Mesodermal cell (in vitro differentiated cells): Measurements from ENCODE around the gene FAM72B.
A peak's percentile ranks its signal among the peaks of the same experiment; 100 is the strongest.
"Not testable (repeated sequence)": the region's sequence is repeated elsewhere in the genome, so short reads cannot be mapped to it uniquely, and the experiment has no call there.

Experiments used
- H3K27ac ChIP-seq: 2 replicates; pipeline ENCODE4 v1.7.0; 2013; ENCODE audit warnings: mild to moderate bottlenecking, low read depth, low read length, moderate library complexity; ENCODE audit not compliant: severe bottlenecking
- H3K36me3 ChIP-seq: 2 replicates; pipeline ENCODE4 v1.7.1; 2013; ENCODE audit warnings: mild to moderate bottlenecking, low read length, moderate library complexity; ENCODE audit not compliant: control insufficient read depth, insufficient read depth
- H3K4me1 ChIP-seq: one replicate; pipeline ENCODE4 v1.7.1; 2013; ENCODE audit warnings: mild to moderate bottlenecking, low read length; ENCODE audit not compliant: insufficient read depth, control insufficient read depth, poor library complexity, severe bottlenecking
- H3K4me3 ChIP-seq: 2 replicates; pipeline ENCODE4 v1.7.0; 2013; ENCODE audit warnings: low read length, control low read depth, mild to moderate bottlenecking; ENCODE audit not compliant: insufficient read depth, poor library complexity, severe bottlenecking; ENCODE audit errors: extremely low read depth
- H3K9me3 ChIP-seq: 2 replicates; pipeline ENCODE4 v1.7.1; 2013; ENCODE audit warnings: mild to moderate bottlenecking, low read length, moderate library complexity; ENCODE audit not compliant: control insufficient read depth
- WGBS, 2 experiments: methylation state at CpG; one replicate each; pipeline ENCODE4 v1.1.5; 2013; ENCODE audit warnings: missing lambda C conversion rate in 2 of 2; ENCODE audit not compliant: insufficient coverage in 2 of 2; 5-methylcytosine and 5-hydroxymethylcytosine counted together

Gene FAM72B

DNA sequence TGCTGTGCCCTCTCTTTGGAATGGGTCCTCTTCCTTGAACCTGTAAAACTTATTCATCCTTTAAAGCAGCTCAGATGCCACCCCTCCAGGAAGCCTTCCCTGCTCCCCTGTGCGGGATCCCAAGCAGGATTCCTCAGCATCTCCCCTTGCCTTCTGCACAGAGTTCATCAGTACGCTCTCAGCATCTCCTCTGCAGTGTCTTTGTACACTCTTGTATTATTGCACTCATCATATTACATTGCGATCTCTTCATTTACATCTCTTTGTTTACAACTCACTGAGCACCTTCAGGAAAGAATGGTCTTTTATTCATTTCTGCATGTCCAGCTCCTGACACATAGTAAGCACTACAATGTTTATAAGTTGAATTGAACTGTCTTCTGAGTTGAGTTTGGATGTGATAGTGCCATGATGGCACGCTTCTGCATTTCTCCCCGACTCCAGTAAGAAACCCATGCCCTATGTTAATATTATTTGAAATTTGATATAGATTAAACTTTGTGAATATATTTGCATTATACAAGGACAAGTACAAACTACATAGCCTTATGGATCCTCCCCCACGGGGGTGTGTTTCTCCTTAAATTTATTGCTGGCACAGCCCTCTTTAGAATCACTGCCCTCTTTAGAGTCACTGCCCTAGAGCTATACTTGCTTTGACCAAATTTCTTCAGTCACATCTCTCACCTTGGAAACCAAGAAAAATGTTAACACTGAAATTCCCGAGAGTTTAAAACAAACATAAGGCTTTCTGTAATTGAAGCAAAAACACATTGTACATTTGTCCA is 13.1 kb upstream of the FAM72B start:
- H3K27ac ChIP-seq, H3K36me3 ChIP-seq, H3K9me3 ChIP-seq, H3K4me1 ChIP-seq, H3K4me3 ChIP-seq: not testable (repeated sequence)
- WGBS, 2 experiments = no CpG with 5 or more reads among the region's 7 CpGs

DNA sequence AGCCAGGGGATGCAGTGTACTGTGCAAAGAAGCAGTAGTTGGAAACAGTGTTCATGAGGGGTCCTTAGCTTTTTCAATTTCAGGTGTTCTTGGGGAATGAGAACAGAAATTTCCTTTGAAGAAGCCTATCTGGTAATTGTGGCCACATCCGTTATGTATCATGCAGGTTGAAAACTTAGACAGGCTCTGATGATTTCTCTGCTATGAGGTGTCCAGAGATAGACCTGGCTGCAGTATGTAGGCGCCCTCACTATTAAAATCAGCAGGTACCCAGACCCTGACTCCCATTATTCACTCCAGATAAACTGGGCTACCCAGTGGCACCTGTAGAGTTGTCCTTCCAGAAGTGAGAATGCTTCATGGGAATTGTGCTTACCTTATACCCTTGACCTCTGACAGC is 8.4 kb upstream of the FAM72B start:
- not testable (repeated sequence) for H3K9me3 ChIP-seq, H3K4me3 ChIP-seq, H3K27ac ChIP-seq, H3K36me3 ChIP-seq, H3K4me1 ChIP-seq
- WGBS, 2 experiments = no CpG with 5 or more reads among the region's 2 CpGs

DNA sequence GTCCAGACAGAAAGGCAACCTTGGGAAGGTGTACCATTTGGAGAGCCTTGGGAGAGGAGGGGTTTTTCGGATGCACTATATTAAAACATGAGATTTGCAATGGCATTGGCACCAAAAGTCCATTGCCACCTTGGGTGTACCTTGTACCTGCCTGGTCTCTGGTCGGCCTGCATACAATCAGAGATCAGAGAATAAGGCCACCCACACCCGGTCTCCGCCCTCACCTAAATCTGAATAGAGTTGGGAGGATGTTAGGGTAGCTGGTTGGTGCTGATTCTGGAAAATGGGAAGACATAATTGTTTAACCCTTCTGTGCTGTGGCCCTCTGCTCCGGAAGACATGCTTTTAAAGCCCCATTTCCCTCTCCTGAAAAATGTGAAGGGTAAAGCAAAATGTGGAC is 3.8 kb upstream of the FAM72B start:
- H3K4me3 ChIP-seq = peak overlapping the region; percentile 27
- no CpG with 5 or more reads among the region's 5 CpGs for WGBS, 2 experiments
- H3K9me3 ChIP-seq = not testable (repeated sequence)

DNA sequence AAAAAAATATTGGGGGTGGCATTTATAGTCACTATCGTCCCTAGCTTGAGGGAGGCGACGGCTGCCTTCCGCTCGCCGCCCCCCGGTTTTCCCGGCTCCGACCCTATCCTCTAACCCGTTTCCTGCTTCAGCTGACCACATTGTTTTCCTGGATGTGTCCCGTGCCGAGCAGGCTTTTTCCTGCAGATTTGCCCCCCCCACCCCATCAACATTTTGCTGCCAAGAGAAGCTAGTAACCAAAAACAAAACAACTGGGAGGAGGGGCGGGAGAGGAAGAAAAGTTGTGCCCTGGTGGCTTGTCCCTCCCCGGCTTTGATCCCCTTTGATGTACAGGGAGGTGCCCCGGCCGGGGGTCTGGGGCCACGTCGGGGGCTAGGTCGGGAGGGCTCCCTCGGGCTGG is 2.1 kb upstream of the FAM72B start:
- H3K36me3 ChIP-seq, H3K9me3 ChIP-seq, H3K4me1 ChIP-seq, H3K27ac ChIP-seq, H3K4me3 ChIP-seq: not testable (repeated sequence)
- no CpG with 5 or more reads among the region's 20 CpGs for WGBS, 2 experiments

More for the DNA sequence above, 3.8 kb upstream of the FAM72B start:
- not testable (repeated sequence) for H3K36me3 ChIP-seq, H3K4me1 ChIP-seq, H3K27ac ChIP-seq

DNA sequence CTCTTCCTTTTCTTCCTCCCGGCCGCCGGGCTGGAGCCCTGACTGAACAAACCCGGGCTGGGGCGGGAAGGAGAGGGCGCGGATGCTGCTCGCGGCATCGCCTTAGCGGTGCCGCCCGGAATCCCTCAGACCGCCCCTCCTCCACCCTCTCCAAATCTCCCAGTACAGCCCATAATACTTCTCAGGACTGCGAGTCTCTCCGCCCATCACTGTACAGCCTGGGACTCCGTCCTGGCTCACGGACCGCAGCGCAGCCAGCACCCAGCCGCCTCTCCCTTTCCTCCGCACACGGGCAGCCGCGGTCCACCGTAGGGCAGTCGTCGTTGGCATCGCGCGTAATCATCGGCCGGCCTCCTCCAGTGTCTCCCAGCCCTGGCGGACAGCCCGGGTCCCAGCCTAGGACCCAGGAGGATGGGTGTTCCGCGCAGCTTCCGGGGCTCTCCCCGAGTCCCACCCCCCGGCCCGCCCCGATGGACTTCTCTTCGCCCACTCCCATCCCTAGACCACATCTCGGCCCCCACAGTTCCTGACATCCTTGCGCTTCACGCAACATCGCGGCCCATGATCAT is 1.1 kb upstream of the FAM72B start:
- H3K27ac ChIP-seq, H3K36me3 ChIP-seq, H3K9me3 ChIP-seq, H3K4me1 ChIP-seq: not testable (repeated sequence)
- no CpG with 5 or more reads among the region's 48 CpGs for WGBS, 2 experiments
- H3K4me3 ChIP-seq = peak overlapping the region; percentile 24

DNA sequence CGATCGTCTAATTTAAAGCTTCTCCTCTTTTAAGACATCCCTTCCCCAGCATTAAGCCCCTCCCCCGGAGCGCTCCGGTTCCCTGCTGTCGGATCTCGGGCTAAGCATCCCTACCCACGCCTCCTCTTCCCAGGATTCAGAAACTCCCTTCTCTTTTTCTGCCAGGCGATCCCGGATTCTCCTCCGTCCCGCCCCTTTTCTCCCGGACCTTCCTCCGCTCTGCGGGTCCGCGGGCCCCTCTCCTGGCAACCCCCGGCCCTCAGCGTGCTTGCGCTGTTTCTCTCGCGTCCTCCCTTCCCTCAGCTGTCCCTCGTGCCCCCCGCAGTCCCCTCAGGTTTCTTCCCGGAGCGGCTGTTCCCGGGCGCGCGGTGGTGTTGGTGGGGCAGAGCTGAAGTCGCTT is 273 bp downstream of the FAM72B start:
- H3K36me3 ChIP-seq, H3K27ac ChIP-seq, H3K4me1 ChIP-seq, H3K9me3 ChIP-seq: not testable (repeated sequence)
- peak overlapping the region; percentile 33 for H3K4me3 ChIP-seq
- no CpG with 5 or more reads among the region's 31 CpGs for WGBS, 2 experiments

DNA sequence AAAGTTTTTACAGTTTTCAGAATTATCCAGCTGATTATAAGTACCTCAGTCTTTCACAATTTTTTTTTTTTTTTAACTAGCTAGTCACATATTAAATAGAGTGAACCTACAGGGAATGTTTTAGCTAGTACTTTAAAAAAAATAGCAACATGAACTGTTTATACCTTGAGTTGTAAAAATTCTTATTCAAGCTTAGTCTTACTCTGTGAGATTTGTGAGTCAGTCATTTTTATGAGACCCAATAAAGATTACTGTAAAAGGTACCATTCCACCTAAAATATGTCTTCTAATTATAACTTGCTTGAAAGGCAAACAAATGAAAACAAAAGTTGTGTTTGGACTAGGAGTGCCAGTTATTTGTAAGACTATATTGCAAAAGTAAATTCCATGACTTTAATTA is 5.9 kb downstream of the FAM72B start:
- H3K4me1 ChIP-seq, H3K9me3 ChIP-seq, H3K4me3 ChIP-seq, H3K27ac ChIP-seq, H3K36me3 ChIP-seq: not testable (repeated sequence)

DNA sequence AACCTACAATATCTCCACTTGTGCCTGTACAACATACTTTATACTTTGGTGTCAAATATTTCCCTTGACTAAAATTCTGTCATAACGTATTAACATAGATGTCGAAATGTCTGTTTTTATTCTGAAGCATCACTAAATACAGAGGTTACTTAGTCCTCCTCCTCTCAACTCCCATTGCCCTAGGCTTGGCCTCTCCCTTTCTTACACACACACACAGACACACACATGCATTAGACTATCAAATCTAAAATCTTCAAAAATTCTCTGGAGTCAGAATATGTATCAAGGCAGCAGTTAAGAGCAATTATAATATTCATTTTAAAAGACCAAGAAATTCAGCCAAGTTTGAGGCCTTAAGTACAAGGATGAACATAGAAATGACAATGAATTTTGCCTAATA is 7.5 kb downstream of the FAM72B start:
- H3K27ac ChIP-seq, H3K36me3 ChIP-seq, H3K4me3 ChIP-seq, H3K4me1 ChIP-seq, H3K9me3 ChIP-seq: not testable (repeated sequence)
- WGBS, 2 experiments = 90 to 100% methylated on average over 1 to 2 of the region's 2 CpGs

DNA sequence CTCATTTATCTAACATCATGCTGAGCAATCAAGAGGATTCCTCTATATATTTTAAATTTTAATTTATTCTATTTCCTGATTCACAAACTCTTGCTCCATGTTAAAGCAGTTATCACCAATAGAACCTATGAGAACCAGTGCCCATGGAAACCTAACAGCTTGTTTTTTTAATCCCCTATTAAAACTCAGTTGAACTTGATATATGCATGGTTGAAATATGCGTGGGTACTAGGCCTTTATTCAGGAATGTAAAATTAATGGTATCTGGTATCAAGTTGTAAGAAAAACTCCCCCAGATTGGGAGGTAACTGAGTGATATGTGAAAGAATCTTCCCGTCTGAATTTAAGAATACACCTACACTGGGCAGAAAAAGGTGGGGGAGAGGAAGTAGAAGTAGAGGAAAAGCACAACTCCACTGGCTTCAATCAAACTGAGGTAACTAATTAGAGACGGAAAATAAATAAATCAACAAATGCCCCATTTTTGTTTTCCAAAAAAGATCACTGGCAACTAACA is 15.9 kb downstream of the FAM72B start:
- not testable (repeated sequence) for H3K27ac ChIP-seq, H3K4me1 ChIP-seq, H3K36me3 ChIP-seq, H3K9me3 ChIP-seq, H3K4me3 ChIP-seq
- no CpG with 5 or more reads among the region's 3 CpGs for WGBS, 2 experiments

DNA sequence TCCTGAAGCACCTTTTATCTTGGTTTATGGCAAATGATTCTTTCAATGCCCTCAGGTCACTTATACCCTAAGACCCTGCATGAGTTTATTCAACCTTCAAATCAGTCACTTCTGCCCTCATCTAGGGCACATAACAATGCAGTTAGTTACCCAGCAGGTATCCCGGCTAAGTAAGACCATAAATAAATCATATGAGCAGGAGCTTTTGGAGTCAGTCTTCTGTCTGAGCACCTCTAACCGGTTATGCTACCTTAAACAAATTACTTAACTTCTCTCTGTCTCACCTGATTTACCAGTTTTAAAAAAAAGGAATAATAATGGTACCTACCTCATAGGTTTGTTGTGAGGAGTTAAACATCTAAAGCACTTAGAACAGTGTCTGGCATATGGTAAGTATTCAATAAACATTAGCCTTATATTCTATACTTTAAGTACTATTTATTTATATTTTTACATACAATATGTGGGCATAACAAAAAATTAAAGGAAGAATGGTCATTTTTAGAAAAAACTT is 16.9 kb downstream of the FAM72B start:
- H3K4me3 ChIP-seq, H3K27ac ChIP-seq, H3K9me3 ChIP-seq, H3K4me1 ChIP-seq, H3K36me3 ChIP-seq: not testable (repeated sequence)
- WGBS, 2 experiments = no CpG with 5 or more reads among the region's 2 CpGs

DNA sequence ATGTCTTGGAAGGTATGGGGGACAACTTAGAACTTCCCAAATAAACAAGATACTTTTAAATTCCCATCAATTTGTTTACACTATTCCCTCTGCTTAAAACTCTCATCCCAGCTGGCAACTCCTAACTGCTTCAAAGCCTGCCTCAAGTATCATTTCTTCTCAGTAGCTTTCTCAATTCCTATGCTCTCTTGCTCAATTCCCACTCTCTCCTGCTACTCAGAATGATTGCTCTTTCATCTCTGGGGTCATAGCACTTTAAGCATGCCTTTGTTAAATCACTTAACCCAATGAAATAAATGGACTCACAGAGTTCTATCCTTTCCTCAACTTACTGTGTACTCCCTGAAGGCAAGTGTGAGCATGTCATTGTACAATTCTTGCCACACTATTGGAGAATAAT is 18.8 kb downstream of the FAM72B start:
- not testable (repeated sequence) for H3K9me3 ChIP-seq, H3K27ac ChIP-seq, H3K36me3 ChIP-seq, H3K4me3 ChIP-seq, H3K4me1 ChIP-seq
